Nephron (organoid): Measurements from ENCODE around the gene TDRD1.
"Not testable (repeated sequence)": the region's sequence is repeated elsewhere in the genome, so short reads cannot be mapped to it uniquely, and the experiment has no call there.

Source experiments
- H3K27ac Mint-ChIP-seq, 3 experiments: 2 replicates each; pipeline ENCODE4 v1.8.0; 2020; ENCODE audit warnings: mixed read lengths in 3 of 3, mild to moderate bottlenecking in 2 of 3, moderate library complexity in 1 of 3
- H3K27me3 Mint-ChIP-seq: 2 replicates; pipeline ENCODE4 v1.8.0; 2021; ENCODE audit warnings: low read depth, mild to moderate bottlenecking, moderate library complexity, mixed read lengths
- H3K36me3 Mint-ChIP-seq: 2 replicates; pipeline ENCODE4 v1.8.0; 2020; ENCODE audit warnings: low read depth, mixed read lengths
- H3K4me1 Mint-ChIP-seq: 2 replicates; pipeline ENCODE4 v1.8.0; 2020; ENCODE audit warnings: mixed read lengths
- H3K4me3 Mint-ChIP-seq, 3 experiments: 2 replicates each; pipeline ENCODE4 v1.8.0; 2020; ENCODE audit warnings: mild to moderate bottlenecking in 3 of 3, mixed read lengths in 3 of 3, moderate library complexity in 2 of 3
- H3K9me3 Mint-ChIP-seq: 2 replicates; pipeline ENCODE4 v1.8.0; 2020; ENCODE audit warnings: mixed read lengths
- TF ChIP-seq, protein P1 (sequence below), 3 experiments: fragments of 200-600 bp; sonication (generic); IDR thresholded peaks; one replicate each; pipeline ENCODE4 v1.5.0; 2021; ENCODE audit warnings: antibody characterized with exemption in 3 of 3; ENCODE audit not compliant: unreplicated experiment in 3 of 3

Gene TDRD1

GRCh38 chr10:114142018-114142417 is 37.1 kb upstream of the TDRD1 start:
- no peaks in the 10 kb centered on the region for H3K27me3 Mint-ChIP-seq
- H3K4me1 Mint-ChIP-seq, result no peaks in the 10 kb centered on the region
- no peak overlapping the region for H3K4me3 Mint-ChIP-seq
- TF ChIP-seq, protein P1, sequence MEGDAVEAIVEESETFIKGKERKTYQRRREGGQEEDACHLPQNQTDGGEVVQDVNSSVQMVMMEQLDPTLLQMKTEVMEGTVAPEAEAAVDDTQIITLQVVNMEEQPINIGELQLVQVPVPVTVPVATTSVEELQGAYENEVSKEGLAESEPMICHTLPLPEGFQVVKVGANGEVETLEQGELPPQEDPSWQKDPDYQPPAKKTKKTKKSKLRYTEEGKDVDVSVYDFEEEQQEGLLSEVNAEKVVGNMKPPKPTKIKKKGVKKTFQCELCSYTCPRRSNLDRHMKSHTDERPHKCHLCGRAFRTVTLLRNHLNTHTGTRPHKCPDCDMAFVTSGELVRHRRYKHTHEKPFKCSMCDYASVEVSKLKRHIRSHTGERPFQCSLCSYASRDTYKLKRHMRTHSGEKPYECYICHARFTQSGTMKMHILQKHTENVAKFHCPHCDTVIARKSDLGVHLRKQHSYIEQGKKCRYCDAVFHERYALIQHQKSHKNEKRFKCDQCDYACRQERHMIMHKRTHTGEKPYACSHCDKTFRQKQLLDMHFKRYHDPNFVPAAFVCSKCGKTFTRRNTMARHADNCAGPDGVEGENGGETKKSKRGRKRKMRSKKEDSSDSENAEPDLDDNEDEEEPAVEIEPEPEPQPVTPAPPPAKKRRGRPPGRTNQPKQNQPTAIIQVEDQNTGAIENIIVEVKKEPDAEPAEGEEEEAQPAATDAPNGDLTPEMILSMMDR (IDR thresholded peaks at IDR 0.05; ENCODE audit: unreplicated experiment in 3 of 3), result no peak
- no peaks in the 10 kb centered on the region for H3K9me3 Mint-ChIP-seq
- peaks cover 39% of the 10 kb centered on the region for H3K36me3 Mint-ChIP-seq
- H3K27ac Mint-ChIP-seq, result no peak overlapping the region

- H3K27me3 Mint-ChIP-seq, result no peaks in the 10 kb centered on the region
- TF ChIP-seq, protein P1 (IDR thresholded peaks at IDR 0.05; ENCODE audit: unreplicated experiment in 3 of 3), result no peak
- H3K4me1 Mint-ChIP-seq, result no peaks in the 10 kb centered on the region
- H3K27ac Mint-ChIP-seq, result no peak overlapping the region
- no peak overlapping the region for H3K4me3 Mint-ChIP-seq
- peaks cover 47% of the 10 kb centered on the region for H3K36me3 Mint-ChIP-seq
- no peaks in the 10 kb centered on the region for H3K9me3 Mint-ChIP-seq
These were observed 36.0 kb upstream of the TDRD1 start for GRCh38 chr10:114143160-114143559.

DNA sequence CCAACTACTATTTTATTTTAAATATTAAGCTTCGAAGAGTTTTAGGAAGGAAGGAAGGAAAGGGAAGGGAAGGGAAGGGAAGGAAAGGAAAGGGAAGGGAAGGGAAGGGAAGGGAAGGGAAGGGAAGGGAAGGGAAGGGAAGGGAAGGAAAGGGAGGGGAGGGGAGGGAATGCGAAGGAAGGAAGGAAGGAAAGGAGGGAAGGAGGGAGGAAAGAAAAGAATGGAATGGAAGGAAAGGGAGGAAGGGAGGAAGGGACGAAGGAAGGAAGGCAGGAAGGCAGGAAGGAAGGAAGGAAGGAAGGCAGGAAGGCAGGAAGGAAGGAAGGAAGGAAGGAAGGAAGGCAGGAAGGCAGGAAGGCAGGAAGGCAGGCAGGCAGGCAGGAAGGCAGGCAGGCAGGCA is 29.7 kb upstream of the TDRD1 start:
- H3K27me3 Mint-ChIP-seq, H3K27ac Mint-ChIP-seq, H3K4me1 Mint-ChIP-seq, H3K4me3 Mint-ChIP-seq, H3K9me3 Mint-ChIP-seq: not testable (repeated sequence)
- peaks cover 70% of the 10 kb centered on the region for H3K36me3 Mint-ChIP-seq

DNA sequence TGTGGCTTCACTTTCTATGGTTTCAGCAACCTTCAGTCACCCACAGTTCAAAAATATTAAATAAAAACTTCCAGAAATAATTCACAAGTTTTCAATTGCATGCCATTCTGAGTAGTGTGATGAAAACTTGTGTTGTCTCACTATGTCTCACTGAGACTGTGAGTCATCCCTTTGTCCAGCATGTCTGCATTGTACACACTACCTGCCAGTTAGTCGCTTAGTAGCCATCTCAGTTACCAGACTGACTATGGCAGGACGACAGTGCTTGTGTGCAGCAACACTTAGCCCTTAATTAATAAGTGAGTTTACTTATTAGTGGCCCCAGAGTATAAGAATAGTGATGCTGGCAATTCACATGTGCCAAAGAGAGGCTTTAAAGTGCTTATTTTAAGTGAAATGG is 27.7 kb upstream of the TDRD1 start:
- H3K36me3 Mint-ChIP-seq, result peaks cover 67% of the 10 kb centered on the region
- H3K27ac Mint-ChIP-seq, result no peak overlapping the region
- peaks cover 2% of the 10 kb centered on the region for H3K9me3 Mint-ChIP-seq
- no peaks in the 10 kb centered on the region for H3K4me1 Mint-ChIP-seq
- no peak overlapping the region for H3K4me3 Mint-ChIP-seq
- no peaks in the 10 kb centered on the region for H3K27me3 Mint-ChIP-seq
- TF ChIP-seq, protein P1 (IDR thresholded peaks at IDR 0.05; ENCODE audit: unreplicated experiment in 3 of 3), result no peak

GRCh38 chr10:114151892-114152291 is 27.3 kb upstream of the TDRD1 start:
- peaks cover 69% of the 10 kb centered on the region for H3K36me3 Mint-ChIP-seq

DNA sequence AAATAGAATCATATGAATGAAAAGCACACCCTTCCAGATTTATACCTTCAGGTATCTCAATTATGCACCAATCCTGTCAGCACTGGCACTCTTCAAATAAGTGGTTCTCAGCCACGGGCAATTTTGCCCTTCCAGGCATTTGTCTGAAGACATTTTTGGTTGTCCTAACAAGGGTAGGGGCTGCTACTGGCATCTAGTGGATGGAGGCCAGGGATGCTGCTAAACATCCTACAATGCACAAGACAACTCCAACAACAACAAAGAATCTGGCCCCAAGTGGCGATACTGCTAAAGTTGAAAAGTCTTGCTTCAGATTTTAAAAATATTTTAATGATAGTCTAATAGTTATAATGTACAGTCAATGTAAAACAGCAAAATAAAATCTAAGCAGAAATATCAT is 21.2 kb upstream of the TDRD1 start:
- TF ChIP-seq, protein P1 (IDR thresholded peaks at IDR 0.05; ENCODE audit: unreplicated experiment in 3 of 3), result no peak
- peaks cover 40% of the 10 kb centered on the region for H3K36me3 Mint-ChIP-seq
- H3K27me3 Mint-ChIP-seq, result no peaks in the 10 kb centered on the region
- no peak overlapping the region for H3K4me3 Mint-ChIP-seq
- H3K27ac Mint-ChIP-seq, result no peak overlapping the region
- no peaks in the 10 kb centered on the region for H3K4me1 Mint-ChIP-seq
- peaks cover 2% of the 10 kb centered on the region for H3K9me3 Mint-ChIP-seq

More at GRCh38 chr10:114151892-114152291, 27.3 kb upstream of the TDRD1 start:
- TF ChIP-seq, protein P1 (IDR thresholded peaks at IDR 0.05; ENCODE audit: unreplicated experiment in 3 of 3), result no peak
- no peak overlapping the region for H3K4me3 Mint-ChIP-seq
- H3K9me3 Mint-ChIP-seq, result peaks cover 2% of the 10 kb centered on the region
- no peaks in the 10 kb centered on the region for H3K4me1 Mint-ChIP-seq
- no peak overlapping the region for H3K27ac Mint-ChIP-seq
- no peaks in the 10 kb centered on the region for H3K27me3 Mint-ChIP-seq
